Osteocyte (in vitro differentiated cells): ENCODE measurements around the gene NFYC. TPM values are rescaled to one million over a fixed set of nuclear protein-coding genes. Genes with fewer than 3 reads are reported as not detected.

Experiments used
- DNase-seq: peaks from one replicate; pipeline ENCODE4 v3.0.0; 2021; ENCODE audit warnings: mixed read lengths; ENCODE audit not compliant: unreplicated experiment; ENCODE audit errors: extremely low spot score
- H3K27ac Mint-ChIP-seq: one replicate; pipeline ENCODE4 v1.8.0; 2021; ENCODE audit warnings: mild to moderate bottlenecking, mixed read lengths; ENCODE audit not compliant: unreplicated experiment
- H3K27me3 Mint-ChIP-seq: one replicate; pipeline ENCODE4 v1.8.0; 2021; ENCODE audit warnings: mixed read lengths; ENCODE audit not compliant: unreplicated experiment
- H3K36me3 Mint-ChIP-seq: one replicate; pipeline ENCODE4 v1.8.0; 2021; ENCODE audit warnings: mixed read lengths; ENCODE audit not compliant: unreplicated experiment
- H3K4me1 Mint-ChIP-seq: one replicate; pipeline ENCODE4 v1.8.0; 2021; ENCODE audit warnings: mixed read lengths; ENCODE audit not compliant: unreplicated experiment
- H3K4me3 Mint-ChIP-seq: one replicate; pipeline ENCODE4 v1.8.0; 2021; ENCODE audit warnings: mild to moderate bottlenecking, moderate library complexity, mixed read lengths; ENCODE audit not compliant: unreplicated experiment
- H3K9me3 Mint-ChIP-seq: one replicate; pipeline ENCODE4 v1.8.0; 2021; ENCODE audit warnings: mixed read lengths; ENCODE audit not compliant: unreplicated experiment
- CTCF ChIP-seq: fragments of 200-600 bp; sonication (generic); IDR thresholded peaks from 2 replicates; pipeline ENCODE4 v1.5.0; 2021; ENCODE audit warnings: antibody characterized with exemption, mild to moderate bottlenecking, moderate library complexity
- total RNA-seq: library from RNA; stranded (reverse); gene quantifications from 2 replicates; pipeline ENCODE4 v1.2.1, GENCODE V29; 2021

Gene NFYC
- total RNA-seq, 1 donor from 2014 or later: 49.0 TPM

DNA sequence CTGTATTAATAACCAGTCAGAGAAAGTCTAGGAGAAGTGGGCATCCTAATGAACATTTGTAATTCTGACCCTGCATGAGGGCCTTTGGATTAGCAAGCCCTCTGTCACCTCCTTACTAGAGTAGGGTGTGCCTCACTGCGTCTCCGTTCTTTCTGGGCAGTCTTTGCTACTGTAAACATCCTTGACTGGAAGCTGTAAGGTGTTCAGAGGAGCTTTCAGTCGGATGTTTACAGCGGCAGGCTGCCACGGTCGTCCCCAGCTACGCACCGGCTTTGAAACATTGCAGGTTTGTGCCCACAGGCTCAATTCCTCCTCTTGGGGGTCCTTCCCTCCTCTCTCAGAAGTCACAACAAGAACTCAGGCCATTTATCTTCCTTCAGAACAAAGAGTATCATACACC is 62.7 kb downstream of the NFYC start:
- DNase-seq: no peak
- no peak for TF ChIP-seq CTCF
- Mint-ChIP-seq H3K4me1 (peaks cover 22% of the 10 kb centered on the region), H3K36me3 (peaks cover 65% of the 10 kb centered on the region), H3K9me3 (no peaks in the 10 kb centered on the region), H3K27ac (no peak overlapping the region), H3K27me3 (no peaks in the 10 kb centered on the region), H3K4me3 (no peak overlapping the region)

DNA sequence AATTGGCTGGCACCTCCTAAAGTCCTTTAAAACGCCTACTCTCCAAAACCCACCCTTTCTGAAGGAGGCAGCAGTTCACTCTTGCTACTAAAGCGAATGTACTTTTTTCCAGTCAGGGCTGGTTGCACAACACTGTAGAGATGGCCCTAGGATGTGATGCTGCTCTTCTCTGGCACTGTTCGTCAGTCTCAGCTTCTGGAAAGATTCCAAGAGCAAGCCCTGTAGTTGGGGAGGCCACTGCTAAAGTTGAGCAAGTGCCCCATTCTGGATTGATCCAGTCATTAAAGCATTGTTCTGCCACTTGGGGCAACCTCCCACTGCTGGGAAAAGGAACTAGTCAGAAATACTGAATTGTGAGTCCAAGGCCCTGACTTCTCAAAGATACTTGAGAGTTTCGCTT is 63.6 kb downstream of the NFYC start:
- no peaks in the 10 kb centered on the region for H3K27me3 Mint-ChIP-seq
- H3K36me3 Mint-ChIP-seq: peaks cover 67% of the 10 kb centered on the region
- H3K4me1 Mint-ChIP-seq: peaks cover 22% of the 10 kb centered on the region
- no peak overlapping the region for H3K4me3 Mint-ChIP-seq
- no peak for DNase-seq
- TF ChIP-seq CTCF: no peak
- no peaks in the 10 kb centered on the region for H3K9me3 Mint-ChIP-seq
- no peak overlapping the region for H3K27ac Mint-ChIP-seq

GRCh38 chr1:40756523-40756922 is 65.0 kb downstream of the NFYC start:
- DNase-seq: no peak
- peak overlapping the region; percentile 15 for H3K27ac Mint-ChIP-seq
- no peak overlapping the region for H3K4me3 Mint-ChIP-seq
- H3K27me3 Mint-ChIP-seq: no peaks in the 10 kb centered on the region
- H3K9me3 Mint-ChIP-seq: no peaks in the 10 kb centered on the region
- peaks cover 64% of the 10 kb centered on the region for H3K36me3 Mint-ChIP-seq
- H3K4me1 Mint-ChIP-seq: peaks cover 24% of the 10 kb centered on the region
- no peak for TF ChIP-seq CTCF

DNA sequence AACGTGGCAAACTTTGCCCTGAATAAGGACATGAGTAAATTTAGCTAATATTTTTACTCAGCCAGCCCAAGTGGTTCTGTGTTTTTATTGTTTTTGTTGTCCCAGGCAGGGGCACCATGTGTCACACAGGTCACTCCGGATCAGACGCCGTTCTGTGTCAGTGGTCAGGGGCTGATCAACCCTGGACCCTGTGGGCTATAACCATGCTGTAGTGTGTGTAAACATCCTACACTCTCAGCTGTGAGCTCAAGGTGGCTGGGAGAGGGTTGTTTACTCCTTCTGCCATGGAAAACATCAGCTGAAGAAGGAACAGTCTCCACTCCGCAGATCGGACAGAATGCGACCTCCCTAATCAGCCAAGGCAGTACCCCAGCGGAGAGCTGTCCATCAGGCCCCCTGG is 65.6 kb downstream of the NFYC start:
- no peak for DNase-seq
- Mint-ChIP-seq H3K9me3 (no peaks in the 10 kb centered on the region), H3K36me3 (peaks cover 60% of the 10 kb centered on the region), H3K4me1 (peaks cover 24% of the 10 kb centered on the region), H3K27me3 (no peaks in the 10 kb centered on the region), H3K4me3 (no peak overlapping the region), H3K27ac (peak overlapping the region; percentile 27)
- no peak for TF ChIP-seq CTCF

DNA sequence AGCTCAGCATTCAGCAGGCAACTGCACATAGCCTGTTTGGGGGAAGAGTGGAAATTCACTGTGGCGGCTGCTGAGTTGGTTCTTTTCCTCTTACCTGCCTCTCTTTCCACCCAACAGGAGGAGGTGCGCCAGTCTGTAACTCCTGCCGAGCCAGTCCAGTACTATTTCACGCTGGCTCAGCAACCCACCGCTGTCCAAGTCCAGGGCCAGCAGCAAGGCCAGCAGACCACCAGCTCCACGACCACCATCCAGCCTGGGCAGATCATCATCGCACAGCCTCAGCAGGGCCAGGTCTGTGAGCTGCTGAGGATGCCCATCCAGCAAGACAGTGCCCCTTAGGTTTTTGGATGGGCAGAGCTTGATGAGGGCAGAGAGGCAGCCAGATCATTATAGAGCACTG is 66.5 kb downstream of the NFYC start:
- H3K4me1 Mint-ChIP-seq: peaks cover 24% of the 10 kb centered on the region
- H3K4me3 Mint-ChIP-seq: no peak overlapping the region
- no peak overlapping the region for H3K27ac Mint-ChIP-seq
- no peaks in the 10 kb centered on the region for H3K27me3 Mint-ChIP-seq
- no peak for TF ChIP-seq CTCF
- no peaks in the 10 kb centered on the region for H3K9me3 Mint-ChIP-seq
- peaks cover 60% of the 10 kb centered on the region for H3K36me3 Mint-ChIP-seq
- no peak for DNase-seq
